Breast epithelium (tissue), 3 donors: ENCODE results near the gene PRKCD.

ENCODE experiments used
- POLR2A ChIP-seq: fragments of 450-650 bp; IDR thresholded peaks from one replicate; pipeline ENCODE4 v1.6.1; 2016; ENCODE audit warnings: antibody characterized with exemption, mild to moderate bottlenecking, moderate library complexity
- POLR2AphosphoS5 ChIP-seq, 3 donors: sonication (generic); formaldehyde crosslinking; IDR thresholded peaks; one replicate each; pipeline ENCODE4 v1.6.1; 2017; ENCODE audit warnings: antibody characterized with exemption in 3 of 3
- TF ChIP-seq, protein P1 (sequence below), 3 donors: fragments of 450-650 bp; IDR thresholded peaks; one replicate each; pipeline ENCODE4 v1.5.1; 2016 to 2017; ENCODE audit warnings: antibody characterized with exemption in 3 of 3, mild to moderate bottlenecking in 3 of 3, moderate library complexity in 3 of 3

DNA sequence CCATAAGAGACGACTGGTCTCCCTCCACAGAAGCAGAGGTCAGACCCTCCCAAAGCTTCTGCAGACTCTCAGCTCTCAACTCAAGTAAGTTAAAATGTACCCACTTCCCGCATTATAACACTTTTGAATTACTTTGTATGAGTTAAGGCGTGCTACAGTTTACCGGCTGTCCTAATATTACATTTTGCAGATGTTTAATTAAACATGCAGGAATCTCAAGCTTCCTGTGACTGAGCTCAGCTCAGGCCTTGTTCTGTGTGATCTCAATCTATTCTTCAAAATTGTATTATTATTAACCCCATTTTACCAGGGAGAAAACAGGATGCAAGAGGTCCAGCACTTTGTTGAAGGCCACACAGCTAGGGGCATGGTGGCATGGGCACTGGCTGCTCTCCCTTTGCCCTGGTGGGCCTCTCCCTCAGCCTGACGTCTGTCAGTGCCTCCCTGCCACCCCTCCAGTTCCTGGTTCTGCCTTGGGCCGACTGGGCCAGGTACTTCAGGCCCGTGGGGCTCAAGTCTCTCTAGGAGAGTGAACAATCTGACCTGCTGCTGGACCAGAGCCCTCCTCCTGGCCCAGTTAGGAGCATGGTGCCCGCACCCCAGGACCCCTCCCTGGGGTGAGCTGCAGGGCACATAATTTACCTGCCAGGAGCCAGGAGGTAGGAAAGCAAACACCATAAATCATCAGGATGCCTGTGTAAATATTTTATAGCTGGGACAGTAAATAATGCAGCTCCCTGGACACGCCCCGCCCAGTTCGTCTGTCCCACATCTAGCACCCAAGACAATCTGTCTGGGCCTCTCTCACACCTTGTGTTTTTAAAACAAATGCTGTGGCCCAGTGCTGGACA is 15.9 kb upstream of the PRKCD start:
- TF ChIP-seq, protein P1, sequence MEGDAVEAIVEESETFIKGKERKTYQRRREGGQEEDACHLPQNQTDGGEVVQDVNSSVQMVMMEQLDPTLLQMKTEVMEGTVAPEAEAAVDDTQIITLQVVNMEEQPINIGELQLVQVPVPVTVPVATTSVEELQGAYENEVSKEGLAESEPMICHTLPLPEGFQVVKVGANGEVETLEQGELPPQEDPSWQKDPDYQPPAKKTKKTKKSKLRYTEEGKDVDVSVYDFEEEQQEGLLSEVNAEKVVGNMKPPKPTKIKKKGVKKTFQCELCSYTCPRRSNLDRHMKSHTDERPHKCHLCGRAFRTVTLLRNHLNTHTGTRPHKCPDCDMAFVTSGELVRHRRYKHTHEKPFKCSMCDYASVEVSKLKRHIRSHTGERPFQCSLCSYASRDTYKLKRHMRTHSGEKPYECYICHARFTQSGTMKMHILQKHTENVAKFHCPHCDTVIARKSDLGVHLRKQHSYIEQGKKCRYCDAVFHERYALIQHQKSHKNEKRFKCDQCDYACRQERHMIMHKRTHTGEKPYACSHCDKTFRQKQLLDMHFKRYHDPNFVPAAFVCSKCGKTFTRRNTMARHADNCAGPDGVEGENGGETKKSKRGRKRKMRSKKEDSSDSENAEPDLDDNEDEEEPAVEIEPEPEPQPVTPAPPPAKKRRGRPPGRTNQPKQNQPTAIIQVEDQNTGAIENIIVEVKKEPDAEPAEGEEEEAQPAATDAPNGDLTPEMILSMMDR (IDR thresholded peaks at IDR 0.05): no peak
- TF ChIP-seq POLR2A (no peak), POLR2AphosphoS5 (IDR thresholded peaks at IDR 0.05) (no peak)
